NCI-H2029 (cell line): Measurements from ENCODE around the gene FBXO44.
"Not testable (repeated sequence)": the region's sequence is repeated elsewhere in the genome, so short reads cannot be mapped to it uniquely, and the experiment has no call there.

ENCODE experiments used
- DNase-seq: peaks from one replicate; lab custom pipeline; 2025; lab: John Stamatoyannopoulos, UW

The FBXO44 gene

GRCh38 chr1:11654137-11654938 lies at the start of gene FBXO44, which contains the start of gene FBXO2:
FBXO44 (plus strand) TSS chr1:11654877; CDS start chr1:11655836, 959 bp downstream.
FBXO2 (minus strand) TSS chr1:11654429; CDS start chr1:11654340, 89 bp downstream.
- peak; percentile 21 for DNase-seq

- no peak for DNase-seq
Measured at GRCh38 chr1:11606775-11607174, 47.9 kb upstream of the FBXO44 start.

- not testable (repeated sequence) for DNase-seq
Measured at GRCh38 chr1:11608596-11609130, 46.0 kb upstream of the FBXO44 start.

GRCh38 chr1:11609378-11609777 lies 45.3 kb upstream of the FBXO44 start:
- DNase-seq, result not testable (repeated sequence)

- no peak for DNase-seq
Measured at GRCh38 chr1:11610629-11611180, 44.0 kb upstream of the FBXO44 start.

- DNase-seq, result no peak
Measured at GRCh38 chr1:11611638-11612327, 42.9 kb upstream of the FBXO44 start.

- DNase-seq, result no peak
Measured at GRCh38 chr1:11613347-11613746, 41.3 kb upstream of the FBXO44 start.

- DNase-seq, result no peak
Measured at GRCh38 chr1:11615090-11615489, 39.6 kb upstream of the FBXO44 start.

GRCh38 chr1:11616766-11617165 lies 37.9 kb upstream of the FBXO44 start:
- no peak for DNase-seq

GRCh38 chr1:11617314-11617713 lies 37.4 kb upstream of the FBXO44 start:
- peak; percentile 63 for DNase-seq

GRCh38 chr1:11617741-11618140 lies 36.9 kb upstream of the FBXO44 start:
- no peak for DNase-seq

- DNase-seq, result no peak
Measured at GRCh38 chr1:11620405-11620804, 34.3 kb upstream of the FBXO44 start.

- no peak for DNase-seq
Measured at GRCh38 chr1:11620924-11621323, 33.8 kb upstream of the FBXO44 start.

GRCh38 chr1:11622398-11622797 lies 32.3 kb upstream of the FBXO44 start:
- no peak for DNase-seq

- no peak for DNase-seq
Measured at GRCh38 chr1:11623702-11624101, 31.0 kb upstream of the FBXO44 start.

GRCh38 chr1:11626551-11626950 lies 28.1 kb upstream of the FBXO44 start:
- no peak for DNase-seq

- DNase-seq, result no peak
Measured at GRCh38 chr1:11628767-11629166, 25.9 kb upstream of the FBXO44 start.

- DNase-seq, result no peak
Measured at GRCh38 chr1:11629184-11630016, 25.3 kb upstream of the FBXO44 start.

GRCh38 chr1:11634365-11635192 lies 20.1 kb upstream of the FBXO44 start:
- DNase-seq, result no peak

GRCh38 chr1:11638121-11638520 lies 16.6 kb upstream of the FBXO44 start:
- no peak for DNase-seq

- no peak for DNase-seq
Measured at GRCh38 chr1:11639372-11639771, 15.3 kb upstream of the FBXO44 start.
